GM12878 (cell line): ENCODE results near the gene DND1. TPM values are rescaled to one million over a fixed set of nuclear protein-coding genes. Genes with fewer than 3 reads are reported as not detected.

Experiments
- BMI1 ChIP-seq: fragments of 450-650 bp; IDR thresholded peaks from 2 replicates; pipeline ENCODE4 v1.6.1; 2016; ENCODE audit warnings: mild to moderate bottlenecking, moderate library complexity, borderline replicate concordance
- EED ChIP-seq: sonication (generic); IDR thresholded peaks from 2 replicates; pipeline ENCODE4 v1.6.1; 2016; ENCODE audit warnings: antibody characterized with exemption, low read depth
- HSF1 ChIP-seq: fragments of 150-350 bp; IDR thresholded peaks from 2 replicates; pipeline ENCODE4 v1.6.1; 2014; ENCODE audit warnings: mild to moderate bottlenecking, low read depth, low read length
- JUNB ChIP-seq: IDR thresholded peaks from 2 replicates; pipeline ENCODE4 v1.6.1; 2016; ENCODE audit warnings: antibody characterized with exemption, mild to moderate bottlenecking
- JUND ChIP-seq: IDR thresholded peaks from 2 replicates; pipeline ENCODE4 v1.6.1; 2012; ENCODE audit warnings: low read depth, mild to moderate bottlenecking, low read length, improper control_type of control experiment, moderate library complexity
- MEF2B ChIP-seq: fragments of 450-650 bp; IDR thresholded peaks from 2 replicates; pipeline ENCODE4 v1.6.1; 2018; ENCODE audit warnings: mild to moderate bottlenecking, moderate library complexity; ENCODE audit not compliant: partially characterized antibody, poor library complexity, severe bottlenecking
- NFXL1 ChIP-seq: fragments of 450-650 bp; IDR thresholded peaks from 2 replicates; pipeline ENCODE4 v1.6.1; 2017; ENCODE audit warnings: antibody characterized with exemption, mild to moderate bottlenecking, borderline replicate concordance
- NFYA ChIP-seq: IDR thresholded peaks from 2 replicates; pipeline ENCODE4 v1.6.1; 2011; ENCODE audit warnings: low read depth, mild to moderate bottlenecking, low read length, improper control_type of control experiment, borderline replicate concordance
- PAX5 ChIP-seq: IDR thresholded peaks from 2 replicates; pipeline ENCODE4 v1.6.1; 2011; ENCODE audit warnings: low read depth, low read length, borderline replicate concordance
- POU2F2 ChIP-seq: IDR thresholded peaks from 3 replicates; pipeline ENCODE4 v1.6.1; 2011; ENCODE audit warnings: low read depth, mild to moderate bottlenecking, low read length, borderline replicate concordance
- RELA ChIP-seq: fragments of 450-650 bp; IDR thresholded peaks from 2 replicates; pipeline ENCODE4 v1.8.0; 2014; ENCODE audit warnings: borderline replicate concordance; ENCODE audit not compliant: partially characterized antibody
- SMAD5 ChIP-seq: IDR thresholded peaks from 2 replicates; pipeline ENCODE4 v1.6.1; 2016; ENCODE audit warnings: antibody characterized with exemption, low read depth
- SMC3 ChIP-seq: IDR thresholded peaks from 2 replicates; pipeline ENCODE4 v1.6.1; 2011; ENCODE audit warnings: low read length, improper control_type of control experiment, borderline replicate concordance
- SP1 ChIP-seq: IDR thresholded peaks from one replicate; pipeline ENCODE4 v1.6.1; 2011; ENCODE audit warnings: low read depth, low read length
- TBL1XR1 ChIP-seq: IDR thresholded peaks from 2 replicates; pipeline ENCODE4 v1.6.1; 2012; ENCODE audit warnings: low read depth, low read length, improper control_type of control experiment
- YY1 ChIP-seq: IDR thresholded peaks from 2 replicates; pipeline ENCODE4 v1.6.1; 2011; ENCODE audit warnings: low read depth, mild to moderate bottlenecking, low read length
- ZNF274 ChIP-seq: IDR thresholded peaks from one replicate; pipeline ENCODE4 v1.8.0; 2011; ENCODE audit not compliant: insufficient read length, insufficient read depth
- polyA plus RNA-seq, 11 experiments: library from polyadenylated mRNA; depleted of rRNA in 4 of 11; unstranded in 6 of 11; stranded (reverse) in 5 of 11; fragments of >200 nt; fragmentation: Nextera tagmentation in 4 of 11; fragmentation: Illumina TruSeq in 1 of 11; extraction: Ambion mirVana in 4 of 11; extraction: Trizol in 1 of 11; gene quantifications; 1 replicate in 1 of 11; 2 replicates in 10 of 11; pipeline versions ENCODE4 v1.2.1 to v1.2.3, GENCODE V29; 2011 to 2016; ENCODE audit warnings: inconsistent platforms in 2 of 11, missing spikeins in 2 of 11, low read depth in 1 of 11
- total RNA-seq, 4 experiments: library from RNA; depleted of rRNA in 3 of 4; stranded (reverse); fragments of >200 nt in 3 of 4; fragmentation: Illumina TruSeq in 1 of 4; extraction: Trizol in 1 of 4; gene quantifications; 2 replicates each; pipeline versions ENCODE4 v1.2.1 to v1.2.3, GENCODE V29; 2013 to 2021
- TF ChIP-seq, protein P1 (sequence below): fragments of 450-650 bp; IDR thresholded peaks from 2 replicates; pipeline ENCODE4 v1.6.1; 2017; ENCODE audit warnings: mild to moderate bottlenecking, moderate library complexity
- TF ChIP-seq, protein P2 (sequence below): fragments of 450-650 bp; IDR thresholded peaks from 2 replicates; pipeline ENCODE4 v1.6.1; 2018; ENCODE audit warnings: mild to moderate bottlenecking, low read depth, moderate library complexity; ENCODE audit not compliant: partially characterized antibody
- TF ChIP-seq, protein P3 (sequence below): fragments of 450-650 bp; IDR thresholded peaks from 2 replicates; pipeline ENCODE4 v1.6.1; 2017; ENCODE audit warnings: borderline replicate concordance

The DND1 gene
- total and polyA plus RNA-seq, 10 of the 15 experiments (the other 5 are each of a cell fraction or from before 2014, with no cell fraction given): 0.15 to 2.9 (median 0.73) TPM; not detected in 2

GRCh38 chr5:140690941-140691924 is 17.9 kb upstream of the DND1 start, which contains the start of the genes HARS1 and HARS2 (continued):
- no peak for TF ChIP-seq HSF1
- no peak for TF ChIP-seq RELA
- peak; percentile 79; the same call in 2 of the 3 replicates for TF ChIP-seq POU2F2
- peak; percentile 66; the same call in 1 of the 2 replicates for TF ChIP-seq EED
- TF ChIP-seq SP1: peak; percentile 5
- TF ChIP-seq YY1: peak; percentile 80
- no peak for TF ChIP-seq JUND
- TF ChIP-seq, protein P1, sequence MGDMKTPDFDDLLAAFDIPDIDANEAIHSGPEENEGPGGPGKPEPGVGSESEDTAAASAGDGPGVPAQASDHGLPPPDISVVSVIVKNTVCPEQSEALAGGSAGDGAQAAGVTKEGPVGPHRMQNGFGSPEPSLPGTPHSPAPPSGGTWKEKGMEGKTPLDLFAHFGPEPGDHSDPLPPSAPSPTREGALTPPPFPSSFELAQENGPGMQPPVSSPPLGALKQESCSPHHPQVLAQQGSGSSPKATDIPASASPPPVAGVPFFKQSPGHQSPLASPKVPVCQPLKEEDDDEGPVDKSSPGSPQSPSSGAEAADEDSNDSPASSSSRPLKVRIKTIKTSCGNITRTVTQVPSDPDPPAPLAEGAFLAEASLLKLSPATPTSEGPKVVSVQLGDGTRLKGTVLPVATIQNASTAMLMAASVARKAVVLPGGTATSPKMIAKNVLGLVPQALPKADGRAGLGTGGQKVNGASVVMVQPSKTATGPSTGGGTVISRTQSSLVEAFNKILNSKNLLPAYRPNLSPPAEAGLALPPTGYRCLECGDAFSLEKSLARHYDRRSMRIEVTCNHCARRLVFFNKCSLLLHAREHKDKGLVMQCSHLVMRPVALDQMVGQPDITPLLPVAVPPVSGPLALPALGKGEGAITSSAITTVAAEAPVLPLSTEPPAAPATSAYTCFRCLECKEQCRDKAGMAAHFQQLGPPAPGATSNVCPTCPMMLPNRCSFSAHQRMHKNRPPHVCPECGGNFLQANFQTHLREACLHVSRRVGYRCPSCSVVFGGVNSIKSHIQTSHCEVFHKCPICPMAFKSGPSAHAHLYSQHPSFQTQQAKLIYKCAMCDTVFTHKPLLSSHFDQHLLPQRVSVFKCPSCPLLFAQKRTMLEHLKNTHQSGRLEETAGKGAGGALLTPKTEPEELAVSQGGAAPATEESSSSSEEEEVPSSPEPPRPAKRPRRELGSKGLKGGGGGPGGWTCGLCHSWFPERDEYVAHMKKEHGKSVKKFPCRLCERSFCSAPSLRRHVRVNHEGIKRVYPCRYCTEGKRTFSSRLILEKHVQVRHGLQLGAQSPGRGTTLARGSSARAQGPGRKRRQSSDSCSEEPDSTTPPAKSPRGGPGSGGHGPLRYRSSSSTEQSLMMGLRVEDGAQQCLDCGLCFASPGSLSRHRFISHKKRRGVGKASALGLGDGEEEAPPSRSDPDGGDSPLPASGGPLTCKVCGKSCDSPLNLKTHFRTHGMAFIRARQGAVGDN: 0 out of 2 replicates have a peak, but pooled peaks have one; percentile 33
- peak; percentile 92 for TF ChIP-seq SMAD5
- no peak for TF ChIP-seq BMI1
- TF ChIP-seq, protein P2, sequence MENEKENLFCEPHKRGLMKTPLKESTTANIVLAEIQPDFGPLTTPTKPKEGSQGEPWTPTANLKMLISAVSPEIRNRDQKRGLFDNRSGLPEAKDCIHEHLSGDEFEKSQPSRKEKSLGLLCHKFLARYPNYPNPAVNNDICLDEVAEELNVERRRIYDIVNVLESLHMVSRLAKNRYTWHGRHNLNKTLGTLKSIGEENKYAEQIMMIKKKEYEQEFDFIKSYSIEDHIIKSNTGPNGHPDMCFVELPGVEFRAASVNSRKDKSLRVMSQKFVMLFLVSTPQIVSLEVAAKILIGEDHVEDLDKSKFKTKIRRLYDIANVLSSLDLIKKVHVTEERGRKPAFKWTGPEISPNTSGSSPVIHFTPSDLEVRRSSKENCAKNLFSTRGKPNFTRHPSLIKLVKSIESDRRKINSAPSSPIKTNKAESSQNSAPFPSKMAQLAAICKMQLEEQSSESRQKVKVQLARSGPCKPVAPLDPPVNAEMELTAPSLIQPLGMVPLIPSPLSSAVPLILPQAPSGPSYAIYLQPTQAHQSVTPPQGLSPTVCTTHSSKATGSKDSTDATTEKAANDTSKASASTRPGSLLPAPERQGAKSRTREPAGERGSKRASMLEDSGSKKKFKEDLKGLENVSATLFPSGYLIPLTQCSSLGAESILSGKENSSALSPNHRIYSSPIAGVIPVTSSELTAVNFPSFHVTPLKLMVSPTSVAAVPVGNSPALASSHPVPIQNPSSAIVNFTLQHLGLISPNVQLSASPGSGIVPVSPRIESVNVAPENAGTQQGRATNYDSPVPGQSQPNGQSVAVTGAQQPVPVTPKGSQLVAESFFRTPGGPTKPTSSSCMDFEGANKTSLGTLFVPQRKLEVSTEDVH: peak; percentile 90
- TF ChIP-seq, protein P3, sequence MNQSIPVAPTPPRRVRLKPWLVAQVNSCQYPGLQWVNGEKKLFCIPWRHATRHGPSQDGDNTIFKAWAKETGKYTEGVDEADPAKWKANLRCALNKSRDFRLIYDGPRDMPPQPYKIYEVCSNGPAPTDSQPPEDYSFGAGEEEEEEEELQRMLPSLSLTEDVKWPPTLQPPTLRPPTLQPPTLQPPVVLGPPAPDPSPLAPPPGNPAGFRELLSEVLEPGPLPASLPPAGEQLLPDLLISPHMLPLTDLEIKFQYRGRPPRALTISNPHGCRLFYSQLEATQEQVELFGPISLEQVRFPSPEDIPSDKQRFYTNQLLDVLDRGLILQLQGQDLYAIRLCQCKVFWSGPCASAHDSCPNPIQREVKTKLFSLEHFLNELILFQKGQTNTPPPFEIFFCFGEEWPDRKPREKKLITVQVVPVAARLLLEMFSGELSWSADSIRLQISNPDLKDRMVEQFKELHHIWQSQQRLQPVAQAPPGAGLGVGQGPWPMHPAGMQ: no peak
- no peak for TF ChIP-seq JUNB
- TF ChIP-seq ZNF274: no peak
- no peak for TF ChIP-seq NFYA
- TF ChIP-seq TBL1XR1: peak; percentile 31; the same call in 1 of the 2 replicates
- TF ChIP-seq MEF2B: no peak
- TF ChIP-seq NFXL1: no peak
- no peak for TF ChIP-seq PAX5
- no peak for TF ChIP-seq SMC3
